H9 (cell line): ENCODE results near the gene DNM2. TPM values are rescaled to one million over a fixed set of nuclear protein-coding genes. Genes with fewer than 3 reads are reported as not detected.

Experiments used
- DNase-seq: peaks from one replicate; pipeline ENCODE4 v3.0.0-alpha.2; 2017
- H2AFZ ChIP-seq: one replicate; pipeline ENCODE4 v1.6.1; 2013; ENCODE audit warnings: mild to moderate bottlenecking, low read length, control low read depth, moderate library complexity
- H2AK5ac ChIP-seq: 2 replicates; pipeline ENCODE4 v1.6.1; 2013; ENCODE audit warnings: low read length, control low read depth, mixed read lengths; ENCODE audit not compliant: insufficient read length
- H2BK120ac ChIP-seq: one replicate; pipeline ENCODE4 v1.6.1; 2013; ENCODE audit warnings: low read depth, mild to moderate bottlenecking, low read length, control low read depth, inconsistent platforms; ENCODE audit not compliant: poor library complexity, severe bottlenecking
- H2BK12ac ChIP-seq: 2 replicates; pipeline ENCODE4 v1.6.1; 2013; ENCODE audit warnings: low read length, control low read depth, mixed read lengths, low read depth; ENCODE audit not compliant: insufficient read length
- H2BK15ac ChIP-seq: 2 replicates; pipeline ENCODE4 v1.6.1; 2013; ENCODE audit warnings: low read depth, low read length, control low read depth
- H2BK20ac ChIP-seq: one replicate; pipeline ENCODE4 v1.6.1; 2013; ENCODE audit warnings: low read depth, mild to moderate bottlenecking, low read length, control low read depth, inconsistent platforms; ENCODE audit not compliant: poor library complexity, severe bottlenecking
- H2BK5ac ChIP-seq: 2 replicates; pipeline ENCODE4 v1.6.1; 2013; ENCODE audit warnings: low read length, control low read depth, mixed read lengths; ENCODE audit not compliant: insufficient read length
- H3K14ac ChIP-seq: 2 replicates; pipeline ENCODE4 v1.6.1; 2013; ENCODE audit warnings: low read length, control low read depth; ENCODE audit not compliant: insufficient read depth
- H3K18ac ChIP-seq: 2 replicates; pipeline ENCODE4 v1.6.1; 2013; ENCODE audit warnings: low read depth, mild to moderate bottlenecking, mixed read lengths, low read length, control low read depth; ENCODE audit not compliant: insufficient read length
- H3K23ac ChIP-seq: 2 replicates; pipeline ENCODE4 v1.6.1; 2013; ENCODE audit warnings: low read length, control low read depth, mixed read lengths, low read depth; ENCODE audit not compliant: insufficient read length
- H3K23me2 ChIP-seq: 2 replicates; pipeline ENCODE4 v1.6.1; 2013; ENCODE audit warnings: low read depth, mild to moderate bottlenecking, mixed read lengths, low read length, control low read depth; ENCODE audit not compliant: insufficient read length, poor library complexity, severe bottlenecking
- H3K27ac ChIP-seq: 2 replicates; pipeline ENCODE4 v1.5.1; 2013; ENCODE audit warnings: low read length, control low read depth, mixed read lengths, low read depth; ENCODE audit not compliant: insufficient read length
- H3K27me3 ChIP-seq: 2 replicates; pipeline ENCODE4 v1.6.1; 2013; ENCODE audit warnings: low read length, control low read depth, inconsistent platforms; ENCODE audit not compliant: insufficient read depth
- H3K4ac ChIP-seq: 2 replicates; pipeline ENCODE4 v1.6.1; 2013; ENCODE audit warnings: low read depth, mild to moderate bottlenecking, control low read depth, inconsistent platforms, low read length, moderate library complexity
- H3K4me1 ChIP-seq: 2 replicates; pipeline ENCODE4 v1.6.1; 2013; ENCODE audit warnings: low read length, control low read depth, inconsistent platforms; ENCODE audit not compliant: insufficient read depth
- H3K4me2 ChIP-seq: 2 replicates; pipeline ENCODE4 v1.6.1; 2013; ENCODE audit warnings: low read length, control low read depth, mixed read lengths; ENCODE audit not compliant: insufficient read length, insufficient read depth
- H3K56ac ChIP-seq: 2 replicates; pipeline ENCODE4 v1.6.1; 2013; ENCODE audit warnings: low read depth, mild to moderate bottlenecking, mixed read lengths, low read length, control low read depth; ENCODE audit not compliant: insufficient read length
- H3K79me1 ChIP-seq: 2 replicates; pipeline ENCODE4 v1.6.1; 2013; ENCODE audit warnings: low read depth, mild to moderate bottlenecking, moderate library complexity, low read length, control low read depth, inconsistent platforms; ENCODE audit not compliant: insufficient read depth, poor library complexity, severe bottlenecking
- H3K79me2 ChIP-seq: 2 replicates; pipeline ENCODE4 v1.6.1; 2013; ENCODE audit warnings: low read length, control low read depth, inconsistent platforms; ENCODE audit not compliant: insufficient read depth
- H3K9ac ChIP-seq: 2 replicates; pipeline ENCODE4 v1.6.1; 2013; ENCODE audit warnings: low read length, control low read depth, mixed read lengths; ENCODE audit not compliant: insufficient read length; ENCODE audit errors: extremely low read depth
- H3K9me3 ChIP-seq: one replicate; pipeline ENCODE4 v1.6.1; 2013; ENCODE audit warnings: low read depth, low read length, inconsistent platforms; ENCODE audit not compliant: control insufficient read depth
- H3T11ph ChIP-seq: one replicate; pipeline ENCODE4 v1.6.1; 2013; ENCODE audit warnings: mild to moderate bottlenecking, low read length, control low read depth, inconsistent platforms
- H4K20me1 ChIP-seq: one replicate; pipeline ENCODE4 v1.6.1; 2013; ENCODE audit not compliant: control insufficient read depth, insufficient read length, insufficient read depth
- H4K5ac ChIP-seq: 2 replicates; pipeline ENCODE4 v1.6.1; 2013; ENCODE audit warnings: low read depth, mild to moderate bottlenecking, mixed read lengths, low read length, control low read depth; ENCODE audit not compliant: insufficient read length
- H4K8ac ChIP-seq: replicated peaks from 2 replicates; pipeline ENCODE4 v1.6.1; 2013; ENCODE audit warnings: low read length, control low read depth, mixed read lengths, low read depth; ENCODE audit not compliant: insufficient read length
- H4K91ac ChIP-seq: 2 replicates; pipeline ENCODE4 v1.6.1; 2013; ENCODE audit warnings: low read depth, mild to moderate bottlenecking, moderate library complexity, mixed read lengths, low read length, control low read depth; ENCODE audit not compliant: insufficient read length
- H3K27ac Mint-ChIP-seq, 3 experiments: 2 replicates in 2 of 3; 3 replicates in 1 of 3; pipeline ENCODE4 v1.8.0; 2020 to 2021; ENCODE audit warnings: mixed read lengths in 3 of 3, mild to moderate bottlenecking in 1 of 3, moderate library complexity in 1 of 3
- H3K27me3 Mint-ChIP-seq: 2 replicates; pipeline ENCODE4 v1.8.0; 2021; ENCODE audit warnings: low read depth, mild to moderate bottlenecking, moderate library complexity, mixed read lengths
- H3K36me3 Mint-ChIP-seq, 3 experiments: 2 replicates in 2 of 3; 3 replicates in 1 of 3; pipeline ENCODE4 v1.8.0; 2020 to 2021; ENCODE audit warnings: low read depth in 3 of 3, mixed read lengths in 3 of 3; ENCODE audit not compliant: insufficient read depth in 1 of 3
- H3K4me1 Mint-ChIP-seq, 2 experiments: 2 replicates each; pipeline ENCODE4 v1.8.0; 2020; ENCODE audit warnings: mixed read lengths in 2 of 2
- H3K4me3 Mint-ChIP-seq, 2 experiments: 2 replicates in 1 of 2; 3 replicates in 1 of 2; pipeline ENCODE4 v1.8.0; 2020 to 2021; ENCODE audit warnings: mild to moderate bottlenecking in 2 of 2, mixed read lengths in 2 of 2, moderate library complexity in 1 of 2
- H3K9me3 Mint-ChIP-seq, 2 experiments: 2 replicates in 1 of 2; 3 replicates in 1 of 2; pipeline ENCODE4 v1.8.0; 2020; ENCODE audit warnings: mild to moderate bottlenecking in 2 of 2, mixed read lengths in 2 of 2, moderate library complexity in 1 of 2
- WGBS: extraction: QIAGEN DNeasy Blood & Tissue Kit; methylation state at CpG from one replicate; pipeline ENCODE4 v1.1.7; 2013; ENCODE audit warnings: missing lambda C conversion rate, low lambda C conversion rate, mixed read lengths; ENCODE audit not compliant: insufficient read length; ENCODE audit errors: extremely low coverage; 5-methylcytosine and 5-hydroxymethylcytosine counted together
- total RNA-seq: library from RNA; stranded (reverse); gene quantifications from 2 replicates; pipeline ENCODE4 v1.2.1, GENCODE V29; 2021
- TF ChIP-seq, protein P1 (sequence below): fragments of 200-600 bp; sonication (generic); conservative IDR thresholded peaks from 3 replicates; pipeline ENCODE4 v1.8.0; 2021; ENCODE audit warnings: antibody characterized with exemption, mild to moderate bottlenecking

Gene DNM2
- total RNA-seq, 1 experiment from 2014 or later: 152 TPM

DNA sequence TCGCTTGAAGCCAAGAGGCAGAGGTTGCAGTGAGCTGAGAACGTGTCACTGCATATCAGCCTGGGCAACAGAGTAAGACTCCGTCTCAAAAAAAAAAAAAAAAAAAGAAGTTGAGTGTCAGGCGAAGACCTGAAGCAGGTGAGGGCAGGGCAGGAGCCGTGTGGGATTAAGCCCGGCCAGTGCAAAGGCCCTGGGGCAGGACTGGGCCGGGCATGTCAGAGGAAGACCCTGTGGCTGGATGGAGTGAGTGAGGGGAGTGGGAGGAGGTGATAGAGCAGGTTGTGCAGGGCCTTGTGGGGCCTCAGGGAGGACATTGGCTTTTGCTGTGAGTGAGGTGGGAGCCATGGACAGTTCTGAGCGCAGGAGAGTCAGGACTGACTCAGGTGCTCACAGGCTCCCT lies 70.3 kb downstream of the DNM2 start:
- no peaks in the 10 kb centered on the region for H3K9me3 Mint-ChIP-seq
- Histone ChIP-seq H4K8ac (no peak overlapping the region), H3K18ac (no peak overlapping the region), H3K27me3 (no peaks in the 10 kb centered on the region), H3K14ac (no peak overlapping the region), H3K56ac (no peak overlapping the region), H3K79me2 (no peaks in the 10 kb centered on the region), H2BK15ac (no peak overlapping the region), H3K23ac (no peak overlapping the region), H2BK12ac (no peak overlapping the region), H2BK20ac (no peak overlapping the region), H4K5ac (no peak overlapping the region), H2AFZ (no peak overlapping the region), H3K79me1 (no peaks in the 10 kb centered on the region), H4K20me1 (no peaks in the 10 kb centered on the region), H2BK5ac (no peak overlapping the region), H3K4me2 (no peak overlapping the region), H3K9me3 (no peaks in the 10 kb centered on the region), H4K91ac (no peak overlapping the region), H3K4me1 (no peaks in the 10 kb centered on the region), H2BK120ac (no peak overlapping the region), H2AK5ac (no peak overlapping the region), H3K27ac (no peak overlapping the region), H3K4ac (no peak overlapping the region), H3T11ph (no peak overlapping the region), H3K9ac (no peak overlapping the region), H3K23me2 (no peaks in the 10 kb centered on the region)
- no peaks in the 10 kb centered on the region for H3K4me1 Mint-ChIP-seq
- peak overlapping the region in 1 of 3 experiments; percentile 26; a peak in 1 of 7 replicates for H3K27ac Mint-ChIP-seq
- peaks cover 33 to 67% (median 47%) of the 10 kb centered on the region in 3 experiments; a peak in 6 of 7 replicates for H3K36me3 Mint-ChIP-seq
- no peaks in the 10 kb centered on the region for H3K27me3 Mint-ChIP-seq
- no peak overlapping the region for H3K4me3 Mint-ChIP-seq
- TF ChIP-seq, protein P1, sequence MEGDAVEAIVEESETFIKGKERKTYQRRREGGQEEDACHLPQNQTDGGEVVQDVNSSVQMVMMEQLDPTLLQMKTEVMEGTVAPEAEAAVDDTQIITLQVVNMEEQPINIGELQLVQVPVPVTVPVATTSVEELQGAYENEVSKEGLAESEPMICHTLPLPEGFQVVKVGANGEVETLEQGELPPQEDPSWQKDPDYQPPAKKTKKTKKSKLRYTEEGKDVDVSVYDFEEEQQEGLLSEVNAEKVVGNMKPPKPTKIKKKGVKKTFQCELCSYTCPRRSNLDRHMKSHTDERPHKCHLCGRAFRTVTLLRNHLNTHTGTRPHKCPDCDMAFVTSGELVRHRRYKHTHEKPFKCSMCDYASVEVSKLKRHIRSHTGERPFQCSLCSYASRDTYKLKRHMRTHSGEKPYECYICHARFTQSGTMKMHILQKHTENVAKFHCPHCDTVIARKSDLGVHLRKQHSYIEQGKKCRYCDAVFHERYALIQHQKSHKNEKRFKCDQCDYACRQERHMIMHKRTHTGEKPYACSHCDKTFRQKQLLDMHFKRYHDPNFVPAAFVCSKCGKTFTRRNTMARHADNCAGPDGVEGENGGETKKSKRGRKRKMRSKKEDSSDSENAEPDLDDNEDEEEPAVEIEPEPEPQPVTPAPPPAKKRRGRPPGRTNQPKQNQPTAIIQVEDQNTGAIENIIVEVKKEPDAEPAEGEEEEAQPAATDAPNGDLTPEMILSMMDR: no peak
- DNase-seq: no peak
- WGBS: no CpG with 5 or more reads among the region's 8 CpGs
